ENCODE measurements around the gene BRAP.

The BRAP gene

GRCh38 chr12:111597831-111598636 is 87.7 kb downstream of the BRAP start (continued):
- TF ChIP-seq ZBTB49 (tag by site-specific recombination; IDR thresholded peaks at IDR 0.05; ENCODE audit: low read depth) (no peak), ZNF521 (tag by site-specific recombination; IDR thresholded peaks at IDR 0.05) (no peak), ZNF692 (tag by site-specific recombination; IDR thresholded peaks at IDR 0.05) (peak; percentile 89), GFI1B (tag by site-specific recombination; IDR thresholded peaks at IDR 0.05) (no peak; the same call in 1 of the 2 replicates), ZNF37A (tag by site-specific recombination; IDR thresholded peaks at IDR 0.05) (no peak), ZNF133 (tag by site-specific recombination; IDR thresholded peaks at IDR 0.05) (no peak), ZNF202 (tag by site-specific recombination; IDR thresholded peaks at IDR 0.05; ENCODE audit: borderline replicate concordance) (no peak), ZBTB1 (tag by site-specific recombination; IDR thresholded peaks at IDR 0.05) (peak; percentile 91; the same call in 1 of the 2 replicates), WT1 (tag by site-specific recombination; IDR thresholded peaks at IDR 0.05) (peak; percentile 10; the same call in 1 of the 2 replicates), ZNF664 (tag by site-specific recombination; IDR thresholded peaks at IDR 0.05) (no peak), ZNF670 (tag by site-specific recombination; IDR thresholded peaks at IDR 0.05; ENCODE audit: low read depth) (no peak), ZNF391 (tag by site-specific recombination; IDR thresholded peaks at IDR 0.05; ENCODE audit: borderline replicate concordance, low read depth) (no peak), ZEB2 (tag by site-specific recombination; IDR thresholded peaks at IDR 0.05) (peak; percentile 73), ZNF596 (tag by site-specific recombination; IDR thresholded peaks at IDR 0.05) (no peak), ZNF223 (tag by site-specific recombination; IDR thresholded peaks at IDR 0.05) (no peak), GLI4 (tag by site-specific recombination; IDR thresholded peaks at IDR 0.05) (no peak), ZSCAN23 (tag by site-specific recombination; IDR thresholded peaks at IDR 0.05) (peak; percentile 0; the same call in 1 of the 2 replicates), SP7 (tag by site-specific recombination; IDR thresholded peaks at IDR 0.05) (peak; percentile 35; the same call in 1 of the 2 replicates), ZNF112 (tag by site-specific recombination; IDR thresholded peaks at IDR 0.05) (no peak), KLF16 (tag by site-specific recombination; IDR thresholded peaks at IDR 0.05) (peak; percentile 81), MZF1 (tag by site-specific recombination; IDR thresholded peaks at IDR 0.05; ENCODE audit: borderline replicate concordance) (peak; percentile 60; the same call in 1 of the 2 replicates), ZNF2 (tag by site-specific recombination; IDR thresholded peaks at IDR 0.05) (0 out of 2 replicates have a peak, but pooled peaks have one; percentile 16), ZNF501 (tag by site-specific recombination; IDR thresholded peaks at IDR 0.05) (no peak; the same call in 1 of the 2 replicates), ZNF10 (tag by site-specific recombination; IDR thresholded peaks at IDR 0.05) (0 out of 2 replicates have a peak, but pooled peaks have one; percentile 31), KLF1 (tag by site-specific recombination; IDR thresholded peaks at IDR 0.05) (no peak; the same call in 1 of the 2 replicates), ZNF311 (tag by site-specific recombination; IDR thresholded peaks at IDR 0.05; ENCODE audit: borderline replicate concordance) (no peak), PRDM10 (tag by site-specific recombination; IDR thresholded peaks at IDR 0.05) (peak; percentile 90), OSR2 (tag by site-specific recombination; IDR thresholded peaks at IDR 0.05) (peak; percentile 29; the same call in 1 of the 2 replicates), ZNF600 (tag by site-specific recombination; IDR thresholded peaks at IDR 0.05) (peak; percentile 6; the same call in 1 of the 2 replicates)
- TF ChIP-seq, protein P1, sequence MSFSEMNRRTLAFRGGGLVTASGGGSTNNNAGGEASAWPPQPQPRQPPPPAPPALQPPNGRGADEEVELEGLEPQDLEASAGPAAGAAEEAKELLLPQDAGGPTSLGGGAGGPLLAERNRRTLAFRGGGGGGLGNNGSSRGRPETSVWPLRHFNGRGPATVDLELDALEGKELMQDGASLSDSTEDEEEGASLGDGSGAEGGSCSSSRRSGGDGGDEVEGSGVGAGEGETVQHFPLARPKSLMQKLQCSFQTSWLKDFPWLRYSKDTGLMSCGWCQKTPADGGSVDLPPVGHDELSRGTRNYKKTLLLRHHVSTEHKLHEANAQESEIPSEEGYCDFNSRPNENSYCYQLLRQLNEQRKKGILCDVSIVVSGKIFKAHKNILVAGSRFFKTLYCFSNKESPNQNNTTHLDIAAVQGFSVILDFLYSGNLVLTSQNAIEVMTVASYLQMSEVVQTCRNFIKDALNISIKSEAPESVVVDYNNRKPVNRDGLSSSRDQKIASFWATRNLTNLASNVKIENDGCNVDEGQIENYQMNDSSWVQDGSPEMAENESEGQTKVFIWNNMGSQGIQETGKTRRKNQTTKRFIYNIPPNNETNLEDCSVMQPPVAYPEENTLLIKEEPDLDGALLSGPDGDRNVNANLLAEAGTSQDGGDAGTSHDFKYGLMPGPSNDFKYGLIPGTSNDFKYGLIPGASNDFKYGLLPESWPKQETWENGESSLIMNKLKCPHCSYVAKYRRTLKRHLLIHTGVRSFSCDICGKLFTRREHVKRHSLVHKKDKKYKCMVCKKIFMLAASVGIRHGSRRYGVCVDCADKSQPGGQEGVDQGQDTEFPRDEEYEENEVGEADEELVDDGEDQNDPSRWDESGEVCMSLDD (tag by site-specific recombination; IDR thresholded peaks at IDR 0.05): peak; percentile 82
